Stimulated activated CD4-positive, alpha-beta T cell treated with anti-CD3 and anti-CD28 coated beads, TNF-alpha, amount 100 ng/mL, for 48 hours (primary cell): ENCODE measurements around the gene TBC1D24.
"Not testable (repeated sequence)": the region's sequence is repeated elsewhere in the genome, so short reads cannot be mapped to it uniquely, and the experiment has no call there.

Source experiments
- DNase-seq, 3 donors: peaks; one replicate each; pipeline ENCODE4 v3.0.0-alpha.2; 2020; ENCODE audit warnings: low read depth in 3 of 3

TBC1D24 gene

GRCh38 chr16:2468725-2469398, 6.1 kb upstream of the TBC1D24 start:
- no peak for DNase-seq

GRCh38 chr16:2469399-2470233, 5.3 kb upstream of the TBC1D24 start:
- DNase-seq = no peak

GRCh38 chr16:2470234-2470601, 4.7 kb upstream of the TBC1D24 start:
- DNase-seq = no peak

DNA sequence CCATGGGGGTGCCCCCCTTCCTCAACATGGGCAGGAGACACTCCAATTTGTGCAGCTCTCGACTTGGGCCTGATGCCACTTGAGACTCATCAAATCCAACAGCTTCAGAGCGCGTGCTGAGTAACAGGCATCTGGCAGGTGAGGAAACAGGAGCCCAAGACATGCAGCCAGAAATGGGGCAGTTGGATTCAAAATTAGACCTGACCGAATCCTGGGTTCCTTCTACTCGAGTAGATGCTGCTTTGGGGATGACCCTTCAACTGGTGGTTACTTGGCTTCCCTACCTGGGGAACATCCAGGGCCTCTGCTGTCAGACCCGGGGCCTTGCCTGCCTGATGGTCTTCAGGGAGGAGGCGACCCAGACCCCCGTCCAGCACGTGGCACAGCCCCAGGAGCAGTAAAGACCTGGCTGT, 4.3 kb upstream of the TBC1D24 start:
- no peak for DNase-seq

DNA sequence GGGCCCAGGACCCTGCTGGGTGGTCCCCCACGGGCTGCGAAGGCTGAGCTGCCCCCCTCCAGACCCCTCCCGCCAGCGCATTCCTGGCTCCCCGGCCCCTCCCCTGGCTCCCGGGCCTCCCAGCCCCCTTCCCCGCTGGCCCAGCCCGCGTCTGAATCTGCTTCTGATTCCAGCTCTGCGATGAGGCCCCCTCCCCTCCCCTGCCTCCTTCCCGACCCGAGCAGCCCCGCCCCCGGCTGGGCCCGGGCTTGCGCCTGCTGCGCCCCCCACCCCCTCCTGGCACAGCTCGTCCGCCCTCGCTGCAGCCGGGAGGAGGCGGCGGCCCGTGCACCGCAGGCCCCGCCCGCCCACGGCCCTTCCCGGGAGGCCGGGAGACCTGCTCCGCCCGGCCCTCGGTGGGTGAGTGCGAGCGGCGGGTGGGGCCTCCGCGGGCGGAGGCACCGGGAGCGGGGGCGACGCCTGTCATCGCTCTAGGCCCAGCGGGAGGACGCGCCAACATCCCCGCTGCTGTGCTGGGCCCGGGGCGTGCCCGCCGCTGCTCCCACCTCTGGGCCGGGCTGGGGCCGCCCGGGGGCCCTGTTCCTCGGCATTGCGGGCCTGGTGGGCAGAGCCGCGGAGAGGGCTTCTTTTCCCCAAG, 3.8 kb upstream of the TBC1D24 start, which contains the start of gene NTN3:
TSS of gene NTN3 (plus strand) at position 282 of the 637 bp plus-strand sequence. CDS start 405 bp downstream, outside the sequence.
- DNase-seq = no peak

- no peak for DNase-seq
Measured at GRCh38 chr16:2471653-2472487, 3.1 kb upstream of the TBC1D24 start.

DNA sequence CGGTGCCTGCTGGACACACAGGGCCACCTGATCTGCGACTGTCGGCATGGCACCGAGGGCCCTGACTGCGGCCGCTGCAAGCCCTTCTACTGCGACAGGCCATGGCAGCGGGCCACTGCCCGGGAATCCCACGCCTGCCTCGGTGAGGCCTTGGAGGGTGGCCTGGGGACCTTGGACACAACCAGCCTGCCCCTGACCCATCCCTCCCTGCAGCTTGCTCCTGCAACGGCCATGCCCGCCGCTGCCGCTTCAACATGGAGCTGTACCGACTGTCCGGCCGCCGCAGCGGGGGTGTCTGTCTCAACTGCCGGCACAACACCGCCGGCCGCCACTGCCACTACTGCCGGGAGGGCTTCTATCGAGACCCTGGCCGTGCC, 2.5 kb upstream of the TBC1D24 start:
- DNase-seq = no peak

DNA sequence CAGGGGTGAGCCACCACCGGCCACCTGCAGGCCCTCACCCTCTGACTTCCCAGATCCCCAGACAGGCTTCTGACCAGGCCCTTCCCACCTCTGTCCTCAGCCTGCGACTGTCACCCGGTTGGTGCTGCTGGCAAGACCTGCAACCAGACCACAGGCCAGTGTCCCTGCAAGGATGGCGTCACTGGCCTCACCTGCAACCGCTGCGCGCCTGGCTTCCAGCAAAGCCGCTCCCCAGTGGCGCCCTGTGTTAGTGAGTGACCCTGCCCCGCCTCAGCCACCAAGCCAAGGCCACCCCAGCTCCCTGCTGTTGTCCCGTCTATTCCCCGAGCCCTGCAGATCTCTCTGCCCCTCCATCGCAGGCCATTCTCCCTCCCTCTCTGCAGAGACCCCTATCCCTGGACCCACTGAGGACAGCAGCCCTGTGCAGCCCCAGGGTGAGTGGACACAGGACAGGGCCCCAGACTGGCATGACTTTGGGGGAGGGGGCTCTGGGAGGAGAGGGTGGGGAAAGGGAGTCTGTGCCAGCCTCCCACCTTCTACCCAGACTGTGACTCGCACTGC, 2.0 kb upstream of the TBC1D24 start:
- no peak for DNase-seq

GRCh38 chr16:2473446-2473926, 1.4 kb upstream of the TBC1D24 start:
- no peak for DNase-seq

DNA sequence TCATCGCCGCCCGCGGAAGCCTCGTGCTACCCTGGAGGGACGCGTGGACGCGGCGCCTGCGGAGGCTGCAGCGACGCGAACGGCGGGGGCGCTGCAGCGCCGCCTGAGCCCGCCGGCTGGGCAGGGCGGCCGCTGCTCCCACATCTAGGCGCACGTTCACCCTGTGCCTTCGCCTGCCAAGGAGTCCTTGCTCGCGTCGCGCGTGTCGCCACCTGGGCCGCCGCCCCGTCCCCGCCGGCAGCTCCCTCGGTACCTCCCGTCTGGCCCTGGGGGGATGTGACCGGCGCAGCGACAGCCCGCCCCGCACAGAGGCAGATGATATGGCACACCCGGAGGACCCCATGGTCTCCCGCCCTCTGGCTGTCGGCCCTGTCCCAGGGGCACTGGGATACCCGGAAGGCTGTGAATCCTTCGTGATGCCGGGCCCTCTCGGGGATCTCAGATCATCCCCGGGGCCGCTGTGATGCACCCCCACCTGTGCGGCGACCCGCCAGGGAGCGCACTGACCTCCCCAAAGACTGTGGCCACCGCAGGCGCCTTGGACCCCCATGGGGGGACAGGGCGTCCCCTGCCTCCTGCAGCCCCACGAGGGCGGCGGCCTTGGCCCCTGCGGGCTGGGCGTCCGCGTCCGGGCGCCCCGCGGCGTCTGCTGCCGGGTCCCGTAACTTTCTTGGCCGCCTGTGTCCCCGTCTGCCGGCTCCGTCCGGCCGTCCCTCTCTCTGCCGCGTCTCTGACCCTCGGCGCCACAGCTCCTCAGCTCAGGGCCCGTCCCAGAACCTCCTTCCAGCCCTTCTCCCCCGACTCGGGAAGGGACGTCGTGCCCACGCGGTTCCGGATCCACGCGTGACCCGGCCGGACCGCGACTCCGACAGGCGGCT, 689 bp upstream of the TBC1D24 start:
- DNase-seq = peak in 2 of 3 donors; percentile 30 to 43

- DNase-seq = no peak
Measured at GRCh38 chr16:2475413-2476344, 752 bp downstream of the TBC1D24 start.

DNA sequence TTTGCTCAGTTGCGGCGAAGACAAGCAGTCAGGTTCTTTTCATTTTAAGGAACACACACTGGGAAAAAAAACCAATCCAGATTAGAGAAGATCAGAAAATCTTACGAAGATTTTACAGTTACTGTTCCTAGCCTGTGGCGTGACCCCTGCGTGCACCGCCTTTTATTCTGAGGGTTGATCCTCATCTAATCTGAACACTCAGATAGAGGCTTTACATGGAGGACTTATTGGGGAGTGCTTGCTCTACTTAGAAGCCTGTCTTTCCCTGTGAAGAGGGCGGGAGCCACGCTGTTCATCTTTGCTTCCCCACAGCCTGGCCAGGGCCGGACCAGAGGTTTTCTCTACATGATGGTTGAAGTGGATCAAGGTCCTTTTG, 1.4 kb downstream of the TBC1D24 start:
- DNase-seq = no peak

DNA sequence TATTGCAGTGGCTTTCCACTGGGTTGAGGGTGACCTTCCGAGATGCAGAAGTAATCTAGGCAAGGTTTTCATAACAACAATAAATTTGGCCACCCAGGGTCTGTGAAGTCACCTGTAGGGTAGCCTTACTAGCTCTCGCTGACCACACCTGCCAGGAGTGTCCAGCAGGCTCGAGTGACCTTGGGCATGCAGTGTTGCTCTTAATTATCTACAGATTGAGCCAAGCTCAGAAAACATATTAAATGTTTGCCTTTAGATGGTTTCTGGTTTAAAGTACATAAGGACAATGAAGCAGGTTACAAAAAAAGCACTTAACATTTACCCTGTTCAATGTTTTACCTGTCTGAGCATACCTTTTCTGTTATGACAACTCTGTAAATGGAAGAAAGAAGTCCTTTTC, 1.8 kb downstream of the TBC1D24 start:
- no peak for DNase-seq

DNA sequence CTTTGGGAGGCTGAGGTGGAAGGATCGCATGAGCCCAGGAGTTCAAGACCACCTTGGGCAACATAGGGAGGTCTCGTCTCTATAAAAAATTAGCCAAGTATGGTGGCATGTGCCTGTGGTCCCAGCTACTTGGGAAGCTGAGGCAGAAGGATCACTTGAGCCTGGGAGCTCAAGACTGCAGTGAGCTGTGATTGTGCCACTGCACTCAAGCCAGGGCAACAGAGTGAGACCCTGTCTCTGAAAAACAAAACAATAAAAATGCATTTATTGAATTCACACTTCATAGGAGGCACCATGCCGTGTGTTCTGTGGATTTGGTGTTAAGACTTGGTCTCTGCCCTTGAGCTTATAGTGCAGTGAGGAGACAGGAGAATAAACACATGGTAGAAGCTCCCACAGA, 2.4 kb downstream of the TBC1D24 start:
- no peak for DNase-seq

GRCh38 chr16:2478279-2478678, 3.4 kb downstream of the TBC1D24 start:
- DNase-seq = no peak

DNA sequence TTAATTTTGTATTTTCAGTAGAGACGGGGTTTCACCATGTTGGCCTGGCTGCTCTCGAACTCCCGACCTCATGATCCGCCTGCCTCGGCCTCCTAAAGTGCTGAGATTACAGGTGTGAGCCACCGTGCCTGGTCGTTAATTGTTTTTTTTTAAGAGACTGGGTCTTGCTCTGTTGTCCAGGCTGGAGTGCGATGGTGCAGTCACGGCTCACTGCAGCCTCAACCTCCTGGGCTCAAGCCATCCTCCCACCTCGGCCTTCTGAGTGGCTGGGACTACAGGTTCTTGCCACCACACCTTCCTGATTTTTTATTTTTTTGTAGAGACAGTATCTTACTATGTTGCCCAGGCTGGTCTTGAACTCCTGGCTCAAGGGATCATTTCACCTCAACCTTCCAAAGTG, 5.1 kb downstream of the TBC1D24 start:
- DNase-seq = not testable (repeated sequence)

GRCh38 chr16:2480948-2481347, 6.0 kb downstream of the TBC1D24 start:
- DNase-seq = no peak

GRCh38 chr16:2481676-2482075, 6.7 kb downstream of the TBC1D24 start:
- DNase-seq = no peak

- no peak for DNase-seq
Measured at GRCh38 chr16:2482249-2482648, 7.3 kb downstream of the TBC1D24 start.
